Activated CD4-positive, alpha-beta T cell treated with anti-CD3 and anti-CD28 coated beads, Interleukin-2, amount 50 U/mL, for 48 hours (primary cell): ENCODE measurements around the gene NCOA5.
A peak's percentile ranks its signal among the peaks of the same experiment; 100 is the strongest.

Source experiments
- DNase-seq, 2 experiments: peaks; one replicate each; pipeline ENCODE4 v3.0.0-alpha.2; 2020

NCOA5 gene

DNA sequence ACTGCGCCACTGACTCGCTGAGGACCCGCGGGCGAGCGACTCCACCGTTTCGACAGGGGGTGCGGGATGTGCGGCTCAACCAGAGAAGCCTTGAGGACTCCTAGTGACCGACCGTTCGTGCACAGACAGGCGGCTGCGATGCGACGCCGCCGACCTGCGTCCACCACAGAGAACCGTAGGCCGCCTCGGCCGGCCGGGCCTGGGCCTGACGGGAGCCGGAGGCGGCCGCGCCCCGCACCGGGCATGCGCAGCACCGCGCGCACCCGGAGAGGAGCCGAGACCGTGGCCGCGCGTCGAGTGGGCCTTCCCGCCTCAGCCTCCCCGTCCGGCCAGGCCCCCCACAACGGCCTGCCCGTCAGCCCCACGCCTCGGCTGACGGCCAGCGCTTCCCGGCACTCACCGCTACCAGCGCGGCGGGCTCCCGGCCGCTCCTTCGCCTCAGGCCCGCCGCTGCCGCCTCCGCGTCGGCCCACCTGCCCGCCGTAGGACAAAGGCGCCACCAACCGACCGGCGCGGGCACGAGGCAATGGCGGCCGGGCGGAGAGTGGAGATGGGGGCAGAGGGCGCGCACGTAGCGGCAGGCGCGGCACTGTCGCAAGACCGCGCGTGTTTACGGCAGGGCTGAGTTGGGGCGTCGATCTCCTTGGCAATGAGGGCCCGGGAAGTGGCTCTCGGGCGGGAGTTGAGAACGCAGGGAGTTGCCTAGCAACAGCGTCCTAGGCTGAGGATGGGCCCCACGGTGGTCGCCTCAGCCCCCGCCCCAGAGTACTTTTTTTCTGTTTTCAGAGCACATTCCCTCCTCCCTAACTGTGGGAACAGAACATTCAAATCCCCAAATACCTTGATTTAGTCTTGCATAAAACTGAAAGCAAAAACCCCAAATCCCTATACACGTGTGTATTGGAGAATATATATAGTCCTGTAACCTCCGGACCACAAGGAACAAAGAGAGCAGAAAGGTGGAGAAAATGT is at the start of gene NCOA5:
NCOA5 (minus strand) TSS at position 546 of the 972 bp plus-strand sequence. CDS start 10,538 bp downstream, outside the sequence.
- DNase-seq: peak; percentile 92 to 94

DNA sequence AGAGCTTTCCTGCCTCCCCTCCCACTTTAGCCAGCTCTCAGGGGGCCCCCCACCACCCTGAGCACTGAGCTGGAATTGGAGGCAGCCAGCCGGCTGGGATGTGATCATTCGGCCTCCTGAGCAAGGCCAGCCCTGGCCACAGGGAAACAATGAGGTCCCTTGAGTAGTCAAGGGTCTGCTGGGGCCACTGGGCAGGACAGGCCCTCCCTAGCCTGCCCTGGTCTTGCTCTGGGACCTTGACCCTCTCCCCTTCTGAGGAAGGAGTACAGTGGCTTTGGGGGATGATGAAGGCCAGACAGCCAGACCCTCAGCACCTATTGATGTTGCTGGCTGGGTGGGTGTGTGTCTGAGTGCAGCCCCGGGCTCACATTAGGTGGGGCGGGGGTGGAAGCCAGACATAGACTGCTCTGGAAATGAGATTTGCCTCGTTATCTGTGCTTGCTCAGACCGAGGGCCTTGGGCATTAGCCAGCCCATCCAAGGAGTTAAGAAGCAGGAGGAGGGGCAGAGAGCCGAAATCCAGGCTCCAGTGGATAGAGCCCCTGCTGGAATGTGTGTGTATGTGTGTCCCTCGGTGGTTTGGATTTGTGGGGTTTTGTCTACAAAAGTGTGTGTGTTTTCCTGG is 49.6 kb upstream of the NCOA5 start:
- DNase-seq: no peak

- no peak for DNase-seq
Measured at GRCh38 chr20:46137816-46138215, 48.1 kb upstream of the NCOA5 start.

DNA sequence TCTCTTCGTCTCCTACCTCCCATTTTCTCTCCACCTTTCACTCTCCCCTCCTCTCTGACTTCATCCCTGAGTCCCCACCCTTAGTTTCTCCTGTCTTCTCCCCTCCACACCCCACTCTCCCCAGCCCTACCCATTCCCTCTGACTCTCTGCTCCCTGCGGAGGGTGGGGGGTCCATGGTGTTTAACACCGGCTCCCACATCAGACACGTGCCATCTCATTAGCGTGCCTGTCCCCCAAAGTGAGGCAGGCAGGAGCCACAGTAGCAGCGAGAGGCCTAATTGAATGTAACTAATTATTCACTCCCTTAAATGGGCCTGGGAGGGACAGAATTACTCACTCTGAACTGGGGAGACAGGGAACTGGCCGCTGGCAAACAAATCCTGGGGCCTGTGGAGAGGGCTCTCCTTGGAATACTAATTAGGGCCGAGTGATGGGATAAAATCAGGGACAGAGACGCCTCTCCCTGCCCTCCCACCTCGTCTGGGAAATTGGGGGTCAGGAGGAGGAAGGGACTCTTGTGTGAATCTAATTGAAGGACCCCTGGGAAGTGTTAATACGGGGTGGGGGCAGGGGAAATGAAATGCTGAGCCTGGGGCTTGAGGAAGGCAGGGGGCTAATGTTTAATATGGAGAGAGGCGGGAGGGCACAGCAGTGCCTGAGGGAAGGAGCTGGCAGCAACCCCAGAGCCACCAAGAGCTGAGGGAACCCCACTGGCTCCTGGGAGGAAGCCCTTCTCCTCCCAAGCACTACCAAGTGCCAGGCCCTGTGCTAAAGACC is 46.3 kb upstream of the NCOA5 start:
- DNase-seq: no peak

- DNase-seq: no peak
Measured at GRCh38 chr20:46134716-46135115, 45.0 kb upstream of the NCOA5 start.

- DNase-seq: no peak
Measured at GRCh38 chr20:46133886-46134654, 44.3 kb upstream of the NCOA5 start.

DNA sequence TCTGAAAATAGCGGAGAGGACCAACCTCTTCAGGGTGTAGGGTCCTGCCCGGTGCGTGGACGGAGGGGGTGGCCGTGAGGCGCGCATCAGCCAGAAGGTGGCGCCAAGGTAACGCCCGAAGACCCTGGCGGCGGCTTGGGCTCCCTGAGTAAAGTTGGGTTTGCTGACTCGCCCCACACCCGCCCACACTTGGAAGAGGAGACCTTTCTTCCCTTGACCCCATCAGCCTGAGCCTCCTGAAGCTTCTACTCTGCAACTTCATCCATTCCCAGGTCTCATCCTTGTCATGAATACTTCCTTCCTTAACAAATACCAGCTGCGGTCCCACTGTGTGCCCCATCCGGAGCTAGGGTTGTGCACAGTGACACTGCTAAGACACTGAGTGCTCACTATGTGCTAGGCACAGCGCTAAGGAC is 43.0 kb upstream of the NCOA5 start:
- peak; percentile 66 to 74 for DNase-seq

- DNase-seq: no peak
Measured at GRCh38 chr20:46131396-46131795, 41.6 kb upstream of the NCOA5 start.

DNA sequence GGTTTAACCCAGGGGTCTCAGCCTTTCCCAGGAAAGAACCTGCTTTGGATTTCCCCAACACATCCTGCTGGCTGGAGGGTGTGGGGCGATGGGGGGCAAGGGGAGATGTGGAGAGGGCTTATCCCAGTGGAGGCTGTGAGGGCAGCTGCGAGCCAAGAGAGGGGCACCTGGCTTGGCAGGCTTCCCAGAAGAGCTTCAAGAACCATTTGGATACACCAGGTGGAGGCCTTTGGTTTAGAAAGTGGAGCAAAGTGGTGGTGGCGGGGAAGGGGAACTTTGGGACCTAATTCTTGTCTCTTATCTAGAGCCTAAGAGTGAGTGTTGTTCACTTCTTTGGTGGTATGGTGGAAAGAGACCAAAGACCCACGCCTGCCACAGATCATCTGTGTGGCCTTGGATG is 40.8 kb upstream of the NCOA5 start:
- no peak for DNase-seq

DNA sequence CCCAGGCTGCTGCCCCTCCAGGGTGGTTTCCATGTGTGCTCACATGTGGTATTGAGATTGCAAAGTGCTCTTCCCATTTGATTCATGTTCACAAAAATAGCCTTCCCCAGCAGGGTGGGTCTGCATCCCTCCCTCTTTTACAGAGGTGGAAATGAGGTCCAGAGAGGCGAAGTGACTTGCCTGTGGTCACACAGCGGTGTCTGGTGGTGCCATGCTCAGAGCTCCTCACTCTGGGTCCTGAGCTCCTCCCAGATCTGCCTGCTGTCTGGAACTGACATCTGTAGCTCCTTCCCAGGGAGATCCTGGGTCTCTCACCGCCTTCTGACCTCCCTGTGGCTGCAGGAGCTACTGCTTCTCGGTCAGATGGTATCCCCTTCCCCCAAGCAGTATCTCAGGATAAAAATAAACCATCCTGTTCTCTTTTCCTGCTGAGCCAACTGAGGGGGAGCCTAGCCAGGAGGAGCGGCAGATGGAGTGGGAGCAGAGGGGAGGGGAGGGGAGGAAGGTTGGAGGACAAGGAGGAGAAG is 40.3 kb upstream of the NCOA5 start:
- no peak for DNase-seq

DNA sequence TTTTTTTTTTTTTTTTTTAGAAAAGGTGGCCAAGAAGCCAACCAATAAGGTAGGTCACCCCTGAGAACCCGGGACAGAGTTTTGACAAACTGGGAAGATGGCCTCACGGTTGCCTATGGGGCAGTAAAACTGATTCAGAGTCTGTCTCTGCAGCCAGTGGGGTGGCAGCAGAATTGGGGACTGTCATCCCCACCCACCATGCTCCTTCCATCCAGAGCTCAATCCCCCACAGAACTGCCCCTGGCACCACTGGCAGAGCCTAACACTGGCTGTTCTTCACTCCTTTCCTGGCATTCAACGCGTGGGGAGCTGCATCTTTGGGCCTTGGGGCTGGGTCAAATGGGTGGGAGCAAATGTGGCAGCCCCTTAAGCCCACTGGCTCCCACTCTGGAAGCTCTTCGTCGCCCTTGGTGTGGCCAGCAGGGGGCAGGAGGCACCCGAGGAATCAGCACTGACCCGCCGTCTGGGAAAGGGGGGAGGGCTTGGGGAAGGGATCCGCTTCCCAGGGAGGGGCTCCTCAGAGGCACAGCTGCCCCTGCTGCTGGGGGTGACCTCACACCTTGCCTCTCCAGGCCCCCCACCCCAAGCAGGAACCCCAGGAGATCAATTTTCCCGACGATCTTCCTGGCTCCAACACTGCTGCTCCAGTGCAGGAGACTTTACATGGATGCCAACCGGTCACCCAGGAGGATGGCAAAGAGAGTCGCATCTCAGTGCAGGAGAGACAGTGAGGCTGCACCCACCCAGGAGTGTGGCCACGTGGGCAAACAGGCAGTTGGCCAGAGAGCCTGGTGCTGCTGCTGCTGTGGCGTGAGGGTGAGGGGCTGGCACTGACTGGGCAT is 38.8 kb upstream of the NCOA5 start:
- peak in 1 of 2 experiments; percentile 9 for DNase-seq

- DNase-seq: no peak
Measured at GRCh38 chr20:46127396-46128010, 37.7 kb upstream of the NCOA5 start.

GRCh38 chr20:46126440-46127056 is 36.8 kb upstream of the NCOA5 start:
- DNase-seq: no peak

DNA sequence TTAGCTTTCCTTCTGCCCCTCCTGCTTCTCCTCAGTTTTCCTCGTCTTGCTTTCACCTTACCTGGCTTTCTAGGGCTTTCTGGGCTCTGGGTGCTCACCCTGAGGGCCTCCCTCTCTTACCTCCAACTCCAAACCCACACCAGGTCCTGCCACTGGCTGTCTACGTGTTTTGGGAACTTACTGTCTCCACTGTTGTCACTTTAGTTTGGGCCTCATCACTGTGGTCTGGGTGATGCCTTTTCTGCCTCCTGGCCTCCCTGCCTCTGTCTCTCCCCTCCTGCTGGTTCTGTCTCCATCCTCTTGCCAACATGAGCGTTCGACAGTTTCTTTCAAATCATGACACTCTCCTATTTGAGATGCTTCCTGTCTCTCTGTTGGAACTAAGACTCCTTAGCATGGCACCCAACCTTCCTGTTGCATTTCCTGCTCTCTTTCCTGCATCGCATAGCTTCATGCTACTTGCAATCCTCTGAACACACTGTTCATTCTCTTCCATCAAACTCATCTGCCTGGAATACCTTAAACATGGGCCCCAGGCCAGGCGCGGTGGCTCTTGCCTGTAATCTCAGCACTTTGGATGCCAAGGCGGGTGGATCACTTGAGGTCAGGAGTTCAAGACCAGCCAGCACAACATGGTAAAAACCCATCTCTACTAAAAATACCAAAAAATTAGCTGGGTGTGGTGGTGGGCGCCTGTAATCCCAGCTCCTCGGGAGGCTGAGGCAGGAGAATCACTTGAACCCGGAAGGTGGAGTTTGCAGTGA is 33.9 kb upstream of the NCOA5 start:
- DNase-seq: no peak

- no peak for DNase-seq
Measured at GRCh38 chr20:46122516-46123481, 33.0 kb upstream of the NCOA5 start.

DNA sequence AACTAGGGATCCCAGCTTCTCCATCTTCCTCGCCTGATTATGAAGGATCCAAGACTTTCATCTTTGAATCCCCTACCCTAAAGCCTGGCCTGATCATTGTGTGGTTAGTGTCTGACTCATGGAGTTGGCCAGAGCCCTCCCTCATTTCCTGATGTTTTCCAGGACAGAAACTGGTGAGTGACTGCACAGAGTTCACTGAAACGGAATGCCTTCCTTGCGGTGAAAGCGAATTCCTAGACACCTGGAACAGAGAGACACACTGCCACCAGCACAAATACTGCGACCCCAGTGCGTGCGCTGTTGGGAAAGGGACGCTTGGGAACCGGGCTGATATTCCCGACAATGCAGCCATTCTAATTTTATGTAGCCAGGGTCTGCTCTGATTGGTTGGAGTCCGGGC is 32.3 kb upstream of the NCOA5 start:
- no peak for DNase-seq

DNA sequence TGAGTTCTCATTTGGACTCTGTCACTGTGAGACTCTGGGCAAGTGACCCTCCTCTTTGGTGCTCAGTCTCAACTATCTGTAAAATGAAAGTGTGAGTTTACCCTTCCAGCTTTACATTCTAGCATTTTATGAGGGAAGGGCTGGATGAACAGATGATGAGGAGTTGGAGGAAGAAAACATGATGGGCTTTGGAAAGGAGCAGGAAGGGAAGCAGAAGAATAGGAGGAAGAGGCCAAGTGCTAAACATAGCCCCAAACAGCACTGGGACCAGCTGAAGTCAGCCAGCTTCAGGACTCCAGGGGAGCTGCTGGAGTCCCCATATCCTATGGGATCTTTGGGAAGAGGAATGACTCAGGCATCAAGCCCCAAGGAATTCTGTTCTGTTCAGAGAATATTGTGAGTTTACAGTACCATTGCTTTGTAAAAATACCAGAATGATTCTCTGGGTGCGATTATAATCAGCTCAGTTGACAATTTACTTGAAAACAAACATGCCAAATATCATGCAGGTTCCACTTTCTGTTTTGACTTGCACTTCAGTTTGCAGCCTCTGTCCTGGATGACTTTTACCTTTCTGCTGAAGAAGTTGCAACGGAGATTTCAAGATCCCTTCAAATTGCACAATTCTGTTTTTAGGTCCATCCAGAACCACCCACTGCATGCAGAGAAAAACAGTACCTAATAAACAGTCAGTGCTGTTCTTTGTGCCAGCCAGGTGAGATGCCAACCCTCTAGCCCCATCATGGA is 31.6 kb upstream of the NCOA5 start:
- no peak for DNase-seq

- DNase-seq: no peak
Measured at GRCh38 chr20:46120136-46120535, 30.4 kb upstream of the NCOA5 start.
